Measurements from ENCODE around the gene TNFAIP3. TPM values are rescaled to one million over a fixed set of nuclear protein-coding genes. Genes with fewer than 3 reads are reported as not detected.

TNFAIP3 gene
- total and polyA plus RNA-seq, 2 of the 4 experiments (the other 2 are of a cell fraction): 5.0 to 14.2 TPM

- intact Hi-C loops (cut with micrococcal nuclease): no loop called here
- Histone ChIP-seq H2BK20ac (ENCODE audit: low read depth, low read length) (no peak overlapping the region), H3K14ac (replicated peaks; ENCODE audit: low read depth, low read length) (no peak overlapping the region), H4K5ac (ENCODE audit: low read depth, low read length) (no peak overlapping the region), H3K4me3 (ENCODE audit: insufficient read depth, low read depth, low read length) (no peak overlapping the region), H3K79me1 (ENCODE audit: low read depth in 1 of 2, low read length in 2 of 2) (no peaks in the 10 kb centered on the region), H2AK5ac (ENCODE audit: low read depth, low read length) (0 out of 2 replicates have a peak overlapping the region, but pooled peaks have one; percentile 5), H4K20me1 (ENCODE audit: insufficient read depth, low read length) (no peaks in the 10 kb centered on the region), H3K4me2 (ENCODE audit: low read depth, low read length) (no peak overlapping the region), H3K36me3 (ENCODE audit: control insufficient read depth, insufficient read depth, low read length) (no peaks in the 10 kb centered on the region), H4K91ac (ENCODE audit: insufficient read depth, low read depth, low read length) (no peak overlapping the region), H3K23ac (ENCODE audit: low read depth, low read length) (no peak overlapping the region), H3K18ac (ENCODE audit: low read depth, low read length) (no peak overlapping the region), H2AFZ (replicated peaks; ENCODE audit: low read length, poor library complexity) (no peak overlapping the region), H3K9ac (ENCODE audit: low read depth, low read length) (no peak overlapping the region), H2BK15ac (ENCODE audit: low read depth, low read length) (no peak overlapping the region), H3K27me3 (ENCODE audit: control insufficient read depth, insufficient read depth, low read length) (peaks cover 2% of the 10 kb centered on the region; the same call in 1 of the 2 replicates), H3K27ac (ENCODE audit: insufficient read depth, low read length) (no peak overlapping the region), H4K8ac (ENCODE audit: low read depth in 2 of 2, low read length in 2 of 2) (no peak overlapping the region), H2BK5ac (ENCODE audit: low read depth, low read length, poor library complexity, severe bottlenecking) (no peak overlapping the region), H2AK9ac (replicated peaks; ENCODE audit: low read depth, low read length, poor library complexity) (no peak overlapping the region), H3K9me1 (ENCODE audit: insufficient read depth, low read length) (no peaks in the 10 kb centered on the region), H3K9me3 (ENCODE audit: control insufficient read depth, insufficient read depth, low read length) (no peaks in the 10 kb centered on the region; the same call in 1 of the 2 replicates), H3K4ac (ENCODE audit: low read depth, low read length) (no peak overlapping the region), H2BK120ac (ENCODE audit: low read depth, low read length) (no peak overlapping the region), H3K56ac (ENCODE audit: extremely low read depth, insufficient read depth, low read length) (no peak overlapping the region), H3K4me1 (ENCODE audit: control insufficient read depth, insufficient read depth, low read length) (no peaks in the 10 kb centered on the region)
- in situ Hi-C loops (cut with MboI; ENCODE audit: low sequenced_read_pairs): loop anchor here (25.0 kb wide), 1 partner anchor 583 kb away; the partner anchor contains the start of gene HEBP2
- POLR2A ChIA-PET (ENCODE audit: unreplicated experiment): no interaction called here
- BruUV-seq (replicated peaks): no TSS peak
- no peak for ATAC-seq (ENCODE audit: low read depth)
- WGBS, 2 experiments (ENCODE audit: extremely low coverage in 2 of 2, insufficient read length in 1 of 2): no CpG with 5 or more reads among the region's 4 CpGs
- dilution Hi-C loops (cut with HindIII; ENCODE audit: low sequenced_read_pairs, unreplicated experiment): no loop called here
- peak; percentile 43 for DNase-seq
- CTCF ChIA-PET: no interaction called here
- TF ChIP-seq CHD1 (IDR thresholded peaks at IDR 0.05; ENCODE audit: low read depth, low read length): no peak
These were observed 37.4 kb upstream of the TNFAIP3 start for GRCh38 chr6:137829641-137830083.
